Chondrocyte (in vitro differentiated cells): ENCODE data around the gene IL36RN. TPM values are rescaled to one million over a fixed set of nuclear protein-coding genes. Genes with fewer than 3 reads are reported as not detected.

Experiments
- DNase-seq: peaks from one replicate; pipeline ENCODE4 v3.0.0; 2021; ENCODE audit warnings: mixed read lengths, low spot score
- H3K27ac Mint-ChIP-seq: one replicate; pipeline ENCODE4 v1.8.0; 2021; ENCODE audit warnings: mild to moderate bottlenecking, moderate library complexity, mixed read lengths; ENCODE audit not compliant: unreplicated experiment
- H3K27me3 Mint-ChIP-seq: 2 replicates; pipeline ENCODE4 v1.8.0; 2021; ENCODE audit warnings: low read depth, mixed read lengths
- H3K36me3 Mint-ChIP-seq: 2 replicates; pipeline ENCODE4 v1.8.0; 2021; ENCODE audit warnings: low read depth, mixed read lengths
- H3K4me1 Mint-ChIP-seq: 2 replicates; pipeline ENCODE4 v1.8.0; 2021; ENCODE audit warnings: low read depth, mild to moderate bottlenecking, mixed read lengths
- H3K4me3 Mint-ChIP-seq: one replicate; pipeline ENCODE4 v1.8.0; 2021; ENCODE audit warnings: mild to moderate bottlenecking, moderate library complexity, mixed read lengths; ENCODE audit not compliant: unreplicated experiment
- H3K9me3 Mint-ChIP-seq: 2 replicates; pipeline ENCODE4 v1.8.0; 2021; ENCODE audit warnings: low read depth, mixed read lengths
- CTCF ChIP-seq: fragments of 200-600 bp; sonication (generic); IDR thresholded peaks from 2 replicates; pipeline ENCODE4 v1.5.0; 2021; ENCODE audit warnings: antibody characterized with exemption, mild to moderate bottlenecking, moderate library complexity
- total RNA-seq: library from RNA; stranded (reverse); gene quantifications from 3 replicates; pipeline ENCODE4 v1.2.1, GENCODE V29; 2021

IL36RN gene
- total RNA-seq, 1 donor from 2014 or later, result not detected

GRCh38 chr2:113070606-113070975, 11.6 kb downstream of the IL36RN start:
- Mint-ChIP-seq H3K27ac (no peak overlapping the region), H3K36me3 (no peaks in the 10 kb centered on the region), H3K4me1 (no peaks in the 10 kb centered on the region), H3K27me3 (peaks cover 35% of the 10 kb centered on the region), H3K9me3 (peaks cover 2% of the 10 kb centered on the region), H3K4me3 (no peak overlapping the region)
- DNase-seq, result no peak
- no peak for TF ChIP-seq CTCF

- Mint-ChIP-seq H3K36me3 (no peaks in the 10 kb centered on the region), H3K27me3 (peaks cover 39% of the 10 kb centered on the region), H3K4me3 (no peak overlapping the region), H3K4me1 (no peaks in the 10 kb centered on the region), H3K9me3 (no peaks in the 10 kb centered on the region), H3K27ac (no peak overlapping the region)
- no peak for DNase-seq
- TF ChIP-seq CTCF, result no peak
Observed at GRCh38 chr2:113072584-113072983, 13.6 kb downstream of the IL36RN start.

GRCh38 chr2:113073325-113073834, 14.4 kb downstream of the IL36RN start:
- H3K4me3 Mint-ChIP-seq, result no peak overlapping the region
- no peak for TF ChIP-seq CTCF
- no peaks in the 10 kb centered on the region for H3K4me1 Mint-ChIP-seq
- H3K27me3 Mint-ChIP-seq, result peaks cover 39% of the 10 kb centered on the region
- no peaks in the 10 kb centered on the region for H3K9me3 Mint-ChIP-seq
- DNase-seq, result no peak
- H3K27ac Mint-ChIP-seq, result no peak overlapping the region
- H3K36me3 Mint-ChIP-seq, result no peaks in the 10 kb centered on the region

GRCh38 chr2:113075030-113075429, 16.0 kb downstream of the IL36RN start:
- H3K27ac Mint-ChIP-seq, result no peak overlapping the region
- peaks cover 46% of the 10 kb centered on the region for H3K27me3 Mint-ChIP-seq
- H3K36me3 Mint-ChIP-seq, result no peaks in the 10 kb centered on the region
- H3K9me3 Mint-ChIP-seq, result no peaks in the 10 kb centered on the region
- no peak for TF ChIP-seq CTCF
- H3K4me3 Mint-ChIP-seq, result no peak overlapping the region
- DNase-seq, result no peak
- H3K4me1 Mint-ChIP-seq, result no peaks in the 10 kb centered on the region

- TF ChIP-seq CTCF, result no peak
- no peaks in the 10 kb centered on the region for H3K36me3 Mint-ChIP-seq
- H3K27me3 Mint-ChIP-seq, result peaks cover 46% of the 10 kb centered on the region
- DNase-seq, result no peak
- no peak overlapping the region for H3K27ac Mint-ChIP-seq
- H3K4me3 Mint-ChIP-seq, result no peak overlapping the region
- no peaks in the 10 kb centered on the region for H3K4me1 Mint-ChIP-seq
- H3K9me3 Mint-ChIP-seq, result no peaks in the 10 kb centered on the region
Observed at GRCh38 chr2:113075600-113075999, 16.6 kb downstream of the IL36RN start.
